C4-2B (cell line): ENCODE data around the gene PCSK6.

Experiments used
- H3K27ac ChIP-seq: fragments of 450-650 bp; 2 replicates; pipeline ENCODE4 v1.5.1; 2017
- CTCF ChIP-seq: fragments of 450-650 bp; conservative IDR thresholded peaks from 2 replicates; pipeline ENCODE4 v1.5.1; 2017; ENCODE audit warnings: mild to moderate bottlenecking
- ZFX ChIP-seq: fragments of 450-650 bp; IDR thresholded peaks from 2 replicates; pipeline ENCODE4 v1.6.1; 2017

Gene PCSK6

DNA sequence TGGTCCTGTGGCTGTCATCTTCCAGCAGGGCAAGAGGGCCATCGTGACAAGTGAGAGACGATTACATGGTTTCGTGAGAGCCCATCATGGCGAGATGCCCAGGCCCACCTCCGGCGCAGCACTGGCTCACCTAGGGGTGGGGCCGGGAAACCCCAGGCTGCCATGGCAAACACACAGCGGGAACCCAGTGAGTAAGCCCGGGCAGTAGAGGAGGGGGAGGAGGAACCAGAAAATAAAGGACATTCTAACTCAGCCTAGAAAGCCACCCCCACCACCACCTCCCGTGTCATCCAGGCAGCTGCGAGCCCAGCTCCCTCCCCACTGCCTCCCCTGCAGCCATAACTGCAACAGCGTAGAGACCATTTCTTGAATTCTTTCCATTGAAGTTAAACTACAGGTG lies 52.3 kb downstream of the PCSK6 start:
- no peak overlapping the region for H3K27ac ChIP-seq
- TF ChIP-seq ZFX (no peak), CTCF (no peak)

DNA sequence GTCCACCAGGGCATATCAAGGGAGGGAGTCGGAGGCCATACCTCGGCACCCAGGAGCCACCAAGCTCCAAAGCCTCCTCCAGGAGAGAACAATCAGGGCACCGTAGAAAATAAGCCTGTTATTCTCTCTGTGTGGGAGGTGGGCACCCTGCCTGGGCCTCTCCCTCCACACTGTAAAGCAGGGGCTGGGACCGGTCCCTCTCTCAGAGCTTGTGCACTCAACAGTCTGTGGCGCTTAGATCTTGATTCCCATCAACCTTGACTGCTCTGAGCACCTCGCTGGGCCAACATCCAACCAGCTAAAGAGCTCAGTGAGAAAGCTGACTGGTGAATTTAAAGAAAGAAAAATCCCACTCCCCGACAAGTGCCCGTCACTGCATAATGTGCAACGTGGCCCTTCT lies 53.0 kb downstream of the PCSK6 start:
- TF ChIP-seq ZFX (no peak), CTCF (no peak)

DNA sequence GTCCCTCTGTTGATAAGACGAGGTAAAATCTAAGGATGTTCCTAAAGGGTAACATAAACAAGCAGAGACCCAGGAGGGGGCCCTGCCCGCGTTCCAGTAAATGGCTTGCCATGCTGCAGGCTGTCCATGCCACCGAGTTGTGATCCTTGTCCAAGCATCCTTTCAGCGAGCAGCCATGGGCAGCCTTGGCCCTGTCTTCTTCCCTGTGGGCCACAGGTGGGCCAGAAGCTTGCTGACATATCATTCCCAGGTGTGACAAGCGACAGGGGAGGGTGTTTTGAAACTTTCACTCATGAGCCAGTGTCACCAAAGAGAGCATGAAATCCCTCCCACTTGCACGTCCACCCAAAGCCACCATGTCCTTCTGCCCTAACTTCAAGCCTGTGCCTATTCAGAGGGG lies 53.7 kb downstream of the PCSK6 start:
- TF ChIP-seq ZFX (no peak), CTCF (no peak)
- no peak overlapping the region for H3K27ac ChIP-seq

More for the DNA sequence above, 53.0 kb downstream of the PCSK6 start:
- H3K27ac ChIP-seq: no peak overlapping the region

- no peak for TF ChIP-seq ZFX
- TF ChIP-seq CTCF: no peak
- no peak overlapping the region for H3K27ac ChIP-seq
Observed at GRCh38 chr15:101434032-101434920, 55.2 kb downstream of the PCSK6 start.

- no peak for TF ChIP-seq CTCF
- no peak for TF ChIP-seq ZFX
- no peak overlapping the region for H3K27ac ChIP-seq
Observed at GRCh38 chr15:101433396-101433795, 56.1 kb downstream of the PCSK6 start.

GRCh38 chr15:101432982-101433381 lies 56.5 kb downstream of the PCSK6 start:
- H3K27ac ChIP-seq: no peak overlapping the region
- no peak for TF ChIP-seq CTCF
- no peak for TF ChIP-seq ZFX

- H3K27ac ChIP-seq: no peak overlapping the region
- TF ChIP-seq CTCF (no peak), ZFX (no peak)
Observed at GRCh38 chr15:101431748-101432147, 57.8 kb downstream of the PCSK6 start.
